DOHH2 (cell line): ENCODE measurements around the gene HCN2.

ENCODE experiments used
- EZH2phosphoT487 ChIP-seq: fragments of 200-600 bp; sonication (generic); IDR thresholded peaks from 2 replicates; pipeline ENCODE4 v1.6.1; 2017; ENCODE audit warnings: borderline replicate concordance, mild to moderate bottlenecking, antibody characterized with exemption, low read length, moderate library complexity, mixed read lengths
- TF ChIP-seq, protein P1 (sequence below): fragments of 200-600 bp; sonication (generic); IDR thresholded peaks from one replicate; pipeline ENCODE4 v1.5.1; 2014; ENCODE audit warnings: antibody characterized with exemption, mild to moderate bottlenecking, low read depth, low read length; ENCODE audit not compliant: poor library complexity, severe bottlenecking

DNA sequence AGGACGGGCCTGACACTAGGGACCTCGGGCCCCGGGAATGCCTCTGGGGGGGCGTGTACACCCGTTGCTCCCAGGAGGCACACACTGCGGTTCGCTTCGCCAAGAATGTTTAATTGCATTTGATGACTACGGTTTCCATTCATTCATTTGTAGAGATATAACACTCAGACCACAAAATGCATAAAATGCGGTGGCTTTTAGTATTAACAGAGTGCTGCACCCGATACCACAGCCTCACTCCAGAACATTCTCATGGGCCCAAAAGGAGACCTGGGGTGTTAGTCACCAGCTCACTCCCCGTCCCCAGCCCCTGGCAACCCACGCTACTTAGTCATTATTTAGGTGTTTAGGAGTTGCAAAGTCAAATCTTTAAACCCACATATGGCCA is 21.8 kb downstream of the HCN2 start:
- TF ChIP-seq EZH2phosphoT487 = no peak
- TF ChIP-seq, protein P1, sequence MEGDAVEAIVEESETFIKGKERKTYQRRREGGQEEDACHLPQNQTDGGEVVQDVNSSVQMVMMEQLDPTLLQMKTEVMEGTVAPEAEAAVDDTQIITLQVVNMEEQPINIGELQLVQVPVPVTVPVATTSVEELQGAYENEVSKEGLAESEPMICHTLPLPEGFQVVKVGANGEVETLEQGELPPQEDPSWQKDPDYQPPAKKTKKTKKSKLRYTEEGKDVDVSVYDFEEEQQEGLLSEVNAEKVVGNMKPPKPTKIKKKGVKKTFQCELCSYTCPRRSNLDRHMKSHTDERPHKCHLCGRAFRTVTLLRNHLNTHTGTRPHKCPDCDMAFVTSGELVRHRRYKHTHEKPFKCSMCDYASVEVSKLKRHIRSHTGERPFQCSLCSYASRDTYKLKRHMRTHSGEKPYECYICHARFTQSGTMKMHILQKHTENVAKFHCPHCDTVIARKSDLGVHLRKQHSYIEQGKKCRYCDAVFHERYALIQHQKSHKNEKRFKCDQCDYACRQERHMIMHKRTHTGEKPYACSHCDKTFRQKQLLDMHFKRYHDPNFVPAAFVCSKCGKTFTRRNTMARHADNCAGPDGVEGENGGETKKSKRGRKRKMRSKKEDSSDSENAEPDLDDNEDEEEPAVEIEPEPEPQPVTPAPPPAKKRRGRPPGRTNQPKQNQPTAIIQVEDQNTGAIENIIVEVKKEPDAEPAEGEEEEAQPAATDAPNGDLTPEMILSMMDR = no peak
